ENCODE results near the gene TRAF3IP3. TPM values are rescaled to one million over a fixed set of nuclear protein-coding genes. Genes with fewer than 3 reads are reported as not detected.
A peak's percentile ranks its signal among the peaks of the same experiment; 100 is the strongest.

Gene TRAF3IP3
- total RNA-seq, 4 donors from 2014 or later: 0.61 to 2.1 (median 1.1) TPM; not detected in 1

GRCh38 chr1:209746451-209747165, 9.2 kb upstream of the TRAF3IP3 start:
- TF ChIP-seq POLR2A (IDR thresholded peaks at IDR 0.05) (no peak), CTCF (IDR thresholded peaks at IDR 0.05) (no peak)
- DNase-seq (ENCODE audit: low spot score in 2 of 2): no peak
- intact Hi-C loops (cut with DNase I; ENCODE audit: low total_unique reads): loop anchor here (10.0 kb wide), 1 partner anchor 52 kb away; no protein-coding TSS in a partner anchor
- no peak overlapping the region for H3K4me3 ChIP-seq (ENCODE audit: low read depth, poor library complexity, severe bottlenecking)
- WGBS, 2 donors: 81 to 83% methylated on average over 4 of the region's 4 CpGs

DNA sequence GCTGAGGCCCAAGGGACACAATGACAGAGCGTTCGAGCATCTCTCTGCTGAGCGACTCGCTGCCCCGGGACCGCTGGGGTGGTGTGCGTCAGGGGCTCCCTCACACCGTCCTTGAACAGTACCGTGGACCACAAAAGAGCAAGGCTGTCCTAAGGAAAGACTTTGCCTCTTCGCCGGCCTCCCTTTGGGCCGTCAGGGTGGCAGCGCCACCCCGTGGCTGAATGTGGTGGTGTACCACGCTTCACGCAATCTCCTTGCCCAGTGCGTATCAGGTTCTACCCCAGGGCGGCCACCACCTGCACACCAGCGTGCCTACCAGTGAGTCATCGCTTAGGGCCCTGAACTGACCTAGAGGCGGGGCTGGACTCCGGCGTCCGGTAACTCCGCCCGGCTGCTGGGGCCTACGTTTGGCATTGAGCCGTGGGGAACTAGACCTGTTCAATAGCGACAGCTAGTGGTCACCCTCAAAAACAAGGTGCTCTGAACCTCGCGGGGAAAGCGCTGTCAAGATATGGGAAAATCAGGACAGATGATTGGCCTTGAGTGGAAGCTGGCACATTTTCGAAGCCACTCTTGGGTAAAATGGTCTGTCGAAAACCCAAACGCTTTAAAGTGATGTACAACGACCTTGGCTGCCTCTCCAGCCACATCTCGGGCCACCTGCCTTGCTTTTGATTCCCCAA, 8.1 kb upstream of the TRAF3IP3 start:
- DNase-seq (ENCODE audit: low spot score in 2 of 2): peak; percentile 88 to 97
- H3K4me3 ChIP-seq (ENCODE audit: low read depth, poor library complexity, severe bottlenecking): no peak overlapping the region
- intact Hi-C loops (cut with DNase I; ENCODE audit: low total_unique reads): loop anchor here (10.0 kb wide), 1 partner anchor 53 kb away; no protein-coding TSS in a partner anchor
- TF ChIP-seq POLR2A (IDR thresholded peaks at IDR 0.05): no peak
- peak in 1 of 3 donors; percentile 71 for TF ChIP-seq CTCF (IDR thresholded peaks at IDR 0.05)
- WGBS, 2 donors: 12% methylated on average over 33 to 37 of the region's 37 CpGs

GRCh38 chr1:209748620-209749019, 7.2 kb upstream of the TRAF3IP3 start:
- DNase-seq (ENCODE audit: low spot score in 2 of 2): no peak
- H3K4me3 ChIP-seq (ENCODE audit: low read depth, poor library complexity, severe bottlenecking): no peak overlapping the region
- TF ChIP-seq POLR2A (IDR thresholded peaks at IDR 0.05): no peak
- TF ChIP-seq CTCF (IDR thresholded peaks at IDR 0.05): no peak
- intact Hi-C loops (cut with DNase I; ENCODE audit: low total_unique reads): loop anchor here (10.0 kb wide), 1 partner anchor 54 kb away; no protein-coding TSS in a partner anchor
- WGBS, 2 donors: 74 to 79% methylated on average over 4 of the region's 4 CpGs

- intact Hi-C loops (cut with DNase I; ENCODE audit: low total_unique reads): loop anchor here (10.0 kb wide), 1 partner anchor 54 kb away; no protein-coding TSS in a partner anchor
- 65 to 68% methylated on average over 2 of the region's 2 CpGs for WGBS, 2 donors
- no peak for DNase-seq (ENCODE audit: low spot score in 2 of 2)
- no peak overlapping the region for H3K4me3 ChIP-seq (ENCODE audit: low read depth, poor library complexity, severe bottlenecking)
- TF ChIP-seq CTCF (IDR thresholded peaks at IDR 0.05) (no peak), POLR2A (IDR thresholded peaks at IDR 0.05) (no peak)
Measured at GRCh38 chr1:209749205-209749604, 6.6 kb upstream of the TRAF3IP3 start.

- 65 to 67% methylated on average over 6 of the region's 6 CpGs for WGBS, 2 donors
- intact Hi-C loops (cut with DNase I; ENCODE audit: low total_unique reads): loop anchor here (10.0 kb wide), 1 partner anchor 55 kb away; no protein-coding TSS in a partner anchor
- no peak for DNase-seq (ENCODE audit: low spot score in 2 of 2)
- TF ChIP-seq CTCF (IDR thresholded peaks at IDR 0.05) (no peak), POLR2A (IDR thresholded peaks at IDR 0.05) (no peak)
- no peak overlapping the region for H3K4me3 ChIP-seq (ENCODE audit: low read depth, poor library complexity, severe bottlenecking)
Measured at GRCh38 chr1:209749670-209750323, 6.1 kb upstream of the TRAF3IP3 start.
